ENCODE results near the gene TNIK.

GRCh38 chr3:171116824-171117395 is 343.3 kb downstream of the TNIK start:
- TF ChIP-seq CTCF (IDR thresholded peaks at IDR 0.05) (no peak), POLR2AphosphoS5 (IDR thresholded peaks at IDR 0.05) (no peak), POLR2A (IDR thresholded peaks at IDR 0.05) (no peak)

Measured in prostate gland (tissue), 2 donors.